IMR-90 (cell line): ENCODE measurements around the gene CUL7. TPM values are rescaled to one million over a fixed set of nuclear protein-coding genes. Genes with fewer than 3 reads are reported as not detected.

Experiments
- ATAC-seq: fragments of 200-7000 bp; cut with Tn5 transposase; 2 replicates; pipeline ENCODE4 v1.9.1; 2020; ENCODE audit warnings: low read depth, mild to moderate bottlenecking, moderate library complexity
- BruUV-seq: library from RNA; stranded (reverse); fragments of 400-500 nt; replicated peaks from 2 replicates; lab custom pipeline; 2021; lab: Mats Ljungman, UMichigan
- CTCF ChIA-PET: fragments of 300-600 bp; formaldehyde crosslinking; extraction: SDS; loops from one replicate; lab custom pipeline; 2021; ENCODE audit warnings: antibody characterized with exemption; lab: Yijun Ruan, JAX
- POLR2A ChIA-PET: fragments of 300-600 bp; sonication (Branson Sonifier 250); formaldehyde crosslinking; loops from one replicate; lab custom pipeline; 2022; ENCODE audit warnings: antibody characterized with exemption; ENCODE audit not compliant: unreplicated experiment; lab: Charles Lee
- DNase-seq: peaks from one replicate; pipeline ENCODE4 v3.0.0; 2013
- H2AFZ ChIP-seq: replicated peaks from 2 replicates; pipeline ENCODE3; 2013; ENCODE audit warnings: low read length, mild to moderate bottlenecking; ENCODE audit not compliant: poor library complexity
- H2AK5ac ChIP-seq: 2 replicates; pipeline ENCODE4 v1.6.1; 2013; ENCODE audit warnings: low read depth, low read length, inconsistent platforms
- H2AK9ac ChIP-seq: replicated peaks from 2 replicates; pipeline ENCODE3; 2013; ENCODE audit warnings: mild to moderate bottlenecking, low read depth, low read length, moderate library complexity; ENCODE audit not compliant: poor library complexity
- H2BK120ac ChIP-seq: 2 replicates; pipeline ENCODE4 v1.6.1; 2013; ENCODE audit warnings: low read depth, low read length, inconsistent platforms
- H2BK15ac ChIP-seq: 3 replicates; pipeline ENCODE4 v1.6.1; 2013; ENCODE audit warnings: low read depth, low read length, inconsistent platforms
- H2BK20ac ChIP-seq: 2 replicates; pipeline ENCODE4 v1.6.1; 2013; ENCODE audit warnings: low read depth, mild to moderate bottlenecking, inconsistent platforms, low read length, moderate library complexity
- H2BK5ac ChIP-seq: 2 replicates; pipeline ENCODE4 v1.6.1; 2013; ENCODE audit warnings: mild to moderate bottlenecking, low read depth, low read length, inconsistent platforms; ENCODE audit not compliant: poor library complexity, severe bottlenecking
- H3K14ac ChIP-seq: replicated peaks from 2 replicates; pipeline ENCODE4 v1.6.1; 2013; ENCODE audit warnings: low read depth, low read length, inconsistent platforms
- H3K18ac ChIP-seq: 2 replicates; pipeline ENCODE4 v1.6.1; 2013; ENCODE audit warnings: low read depth, low read length, control low read depth
- H3K23ac ChIP-seq: 2 replicates; pipeline ENCODE4 v1.6.1; 2013; ENCODE audit warnings: low read depth, low read length, inconsistent platforms
- H3K27ac ChIP-seq: 2 replicates; pipeline ENCODE4 v1.5.1; 2013; ENCODE audit warnings: mild to moderate bottlenecking, control low read depth, low read length; ENCODE audit not compliant: insufficient read depth
- H3K27me3 ChIP-seq: 2 replicates; pipeline ENCODE4 v1.6.1; 2013; ENCODE audit warnings: low read length; ENCODE audit not compliant: control insufficient read depth, insufficient read depth
- H3K36me3 ChIP-seq: 2 replicates; pipeline ENCODE4 v1.6.1; 2013; ENCODE audit warnings: low read length, mixed read lengths; ENCODE audit not compliant: control insufficient read depth, insufficient read depth
- H3K4ac ChIP-seq: 2 replicates; pipeline ENCODE4 v1.6.1; 2013; ENCODE audit warnings: low read depth, low read length, inconsistent platforms
- H3K4me1 ChIP-seq: 2 replicates; pipeline ENCODE4 v1.6.1; 2013; ENCODE audit warnings: low read length, mixed read lengths; ENCODE audit not compliant: control insufficient read depth, insufficient read depth
- H3K4me2 ChIP-seq: 2 replicates; pipeline ENCODE4 v1.6.1; 2013; ENCODE audit warnings: low read depth, mild to moderate bottlenecking, control low read depth, low read length, moderate library complexity
- H3K4me3 ChIP-seq: 2 replicates; pipeline ENCODE4 v1.5.1; 2013; ENCODE audit warnings: low read depth, mild to moderate bottlenecking, control low read depth, low read length, moderate library complexity; ENCODE audit not compliant: insufficient read depth
- H3K56ac ChIP-seq: 2 replicates; pipeline ENCODE4 v1.6.1; 2013; ENCODE audit warnings: low read length, inconsistent platforms; ENCODE audit not compliant: insufficient read depth; ENCODE audit errors: extremely low read depth
- H3K79me1 ChIP-seq, 2 experiments: 2 replicates each; pipeline ENCODE4 v1.6.1; 2013; ENCODE audit warnings: low read length in 2 of 2, inconsistent platforms in 1 of 2, low read depth in 1 of 2
- H3K9ac ChIP-seq: 2 replicates; pipeline ENCODE4 v1.6.1; 2013; ENCODE audit warnings: low read depth, low read length, control low read depth
- H3K9me1 ChIP-seq: 2 replicates; pipeline ENCODE4 v1.6.1; 2013; ENCODE audit warnings: low read length, inconsistent platforms; ENCODE audit not compliant: insufficient read depth
- H3K9me3 ChIP-seq: 2 replicates; pipeline ENCODE4 v1.6.1; 2013; ENCODE audit warnings: low read length; ENCODE audit not compliant: control insufficient read depth, insufficient read depth
- H4K20me1 ChIP-seq: 2 replicates; pipeline ENCODE4 v1.6.1; 2013; ENCODE audit warnings: low read length, inconsistent platforms; ENCODE audit not compliant: insufficient read depth
- H4K5ac ChIP-seq: 2 replicates; pipeline ENCODE4 v1.6.1; 2013; ENCODE audit warnings: mild to moderate bottlenecking, low read depth, low read length, control low read depth
- H4K8ac ChIP-seq, 2 experiments: 2 replicates each; pipeline ENCODE4 v1.6.1; 2013; ENCODE audit warnings: low read depth in 2 of 2, low read length in 2 of 2, control low read depth in 1 of 2, inconsistent platforms in 1 of 2
- H4K91ac ChIP-seq: 2 replicates; pipeline ENCODE4 v1.6.1; 2013; ENCODE audit warnings: low read depth, low read length, inconsistent platforms; ENCODE audit not compliant: insufficient read depth
- BHLHE40 ChIP-seq: fragments of 150-350 bp; IDR thresholded peaks from 2 replicates; pipeline ENCODE4 v1.6.1; 2016; ENCODE audit warnings: mild to moderate bottlenecking, low read depth, low read length
- CEBPB ChIP-seq: IDR thresholded peaks from 2 replicates; pipeline ENCODE4 v1.6.1; 2012; ENCODE audit warnings: low read depth, low read length, improper control_type of control experiment
- CHD1 ChIP-seq: IDR thresholded peaks from 2 replicates; pipeline ENCODE4 v1.6.1; 2012; ENCODE audit warnings: low read depth, low read length, improper control_type of control experiment
- FOS ChIP-seq: fragments of 150-350 bp; IDR thresholded peaks from 2 replicates; pipeline ENCODE4 v1.6.1; 2016; ENCODE audit warnings: low read depth, low read length
- MAFK ChIP-seq: IDR thresholded peaks from 2 replicates; pipeline ENCODE4 v1.6.1; 2012; ENCODE audit warnings: low read depth, low read length, improper control_type of control experiment
- MAZ ChIP-seq: IDR thresholded peaks from 2 replicates; pipeline ENCODE4 v1.6.1; 2012; ENCODE audit warnings: low read depth, mild to moderate bottlenecking, low read length, improper control_type of control experiment, moderate library complexity, borderline replicate concordance
- MXI1 ChIP-seq: IDR thresholded peaks from 2 replicates; pipeline ENCODE4 v1.6.1; 2012; ENCODE audit warnings: low read depth, mild to moderate bottlenecking, low read length, moderate library complexity, borderline replicate concordance
- NFE2L2 ChIP-seq: fragments of 150-350 bp; IDR thresholded peaks from 2 replicates; pipeline ENCODE4 v1.6.1; 2016; ENCODE audit warnings: low read depth, mild to moderate bottlenecking, low read length
- POLR2A ChIP-seq: IDR thresholded peaks from 2 replicates; pipeline ENCODE4 v1.6.1; 2012; ENCODE audit warnings: mild to moderate bottlenecking, low read depth, low read length
- RAD21 ChIP-seq: IDR thresholded peaks from 2 replicates; pipeline ENCODE4 v1.6.1; 2012; ENCODE audit warnings: low read length, improper control_type of control experiment
- RCOR1 ChIP-seq: IDR thresholded peaks from 2 replicates; pipeline ENCODE4 v1.6.1; 2012; ENCODE audit warnings: mild to moderate bottlenecking, low read length, improper control_type of control experiment; ENCODE audit not compliant: insufficient replicate concordance
- RFX5 ChIP-seq: IDR thresholded peaks from 2 replicates; pipeline ENCODE4 v1.8.0; 2012; ENCODE audit warnings: low read depth, mild to moderate bottlenecking, low read length, moderate library complexity
- SMC3 ChIP-seq: fragments of 150-350 bp; IDR thresholded peaks from 2 replicates; pipeline ENCODE4 v1.6.1; 2016; ENCODE audit warnings: low read depth, mild to moderate bottlenecking, antibody characterized with exemption, low read length, moderate library complexity
- USF2 ChIP-seq: fragments of 150-350 bp; IDR thresholded peaks from 2 replicates; pipeline ENCODE4 v1.6.1; 2017; ENCODE audit warnings: mild to moderate bottlenecking, antibody characterized with exemption, low read length, low read depth
- WGBS, 2 experiments: methylation state at CpG; one replicate each; pipeline versions ENCODE4 v1.1.5 to v1.1.7; 2013; ENCODE audit warnings: missing lambda C conversion rate in 2 of 2; ENCODE audit not compliant: insufficient read length in 1 of 2; ENCODE audit errors: extremely low coverage in 2 of 2; 5-methylcytosine and 5-hydroxymethylcytosine counted together
- dilution Hi-C: fragments of 300-500 bp; cut with HindIII; formaldehyde crosslinking; loops from one replicate; pipeline ENCODE4 v1.14.3; 2018; ENCODE audit warnings: low sequenced_read_pairs; ENCODE audit not compliant: unreplicated experiment
- in situ Hi-C: fragments of 300-500 bp; cut with MboI; formaldehyde crosslinking; loops from 3 replicates; pipeline ENCODE4 v1.14.3; 2019; ENCODE audit warnings: low sequenced_read_pairs, inconsistent platforms, mixed read lengths
- intact Hi-C: fragments of 100-400 bp; cut with micrococcal nuclease; formaldehyde crosslinking; loops from 2 replicates; pipeline ENCODE4 v1.10.0; 2022
- polyA plus RNA-seq, 3 experiments: library from polyadenylated mRNA; depleted of rRNA; stranded (reverse); fragments of >200 nt; gene quantifications; 2 replicates each; pipeline ENCODE4 v1.2.3, GENCODE V29; 2012; ENCODE audit warnings: low replicate concordance in 1 of 3
- total RNA-seq: library from RNA; depleted of rRNA; stranded (reverse); fragments of >200 nt; gene quantifications from 2 replicates; pipeline ENCODE4 v1.2.3, GENCODE V29; 2012
- TF ChIP-seq, protein P1 (sequence below): conservative IDR thresholded peaks from 2 replicates; pipeline ENCODE4 v1.5.1; 2012; ENCODE audit warnings: mild to moderate bottlenecking, low read depth, low read length, improper control_type of control experiment
- TF ChIP-seq, protein P2 (sequence below): fragments of 150-350 bp; IDR thresholded peaks from 2 replicates; pipeline ENCODE4 v1.6.1; 2016; ENCODE audit warnings: low read depth, mild to moderate bottlenecking, low read length, moderate library complexity, borderline replicate concordance

CUL7 gene
- total and polyA plus RNA-seq, 2 of the 4 experiments (the other 2 are of a cell fraction), result 38.0 to 39.3 TPM

- H3K18ac ChIP-seq, result no peak overlapping the region
- WGBS, 2 experiments, result 100% methylated on average over 2 of the region's 6 CpGs; no CpG with 5 or more reads in 1 of the 2 experiments
- TF ChIP-seq NFE2L2 (no peak), MXI1 (no peak), MAZ (no peak), RFX5 (no peak), USF2 (no peak), FOS (no peak), CHD1 (no peak), BHLHE40 (no peak), POLR2A (no peak), RCOR1 (no peak), RAD21 (no peak), SMC3 (no peak), MAFK (no peak), CEBPB (no peak)
- TF ChIP-seq, protein P1, sequence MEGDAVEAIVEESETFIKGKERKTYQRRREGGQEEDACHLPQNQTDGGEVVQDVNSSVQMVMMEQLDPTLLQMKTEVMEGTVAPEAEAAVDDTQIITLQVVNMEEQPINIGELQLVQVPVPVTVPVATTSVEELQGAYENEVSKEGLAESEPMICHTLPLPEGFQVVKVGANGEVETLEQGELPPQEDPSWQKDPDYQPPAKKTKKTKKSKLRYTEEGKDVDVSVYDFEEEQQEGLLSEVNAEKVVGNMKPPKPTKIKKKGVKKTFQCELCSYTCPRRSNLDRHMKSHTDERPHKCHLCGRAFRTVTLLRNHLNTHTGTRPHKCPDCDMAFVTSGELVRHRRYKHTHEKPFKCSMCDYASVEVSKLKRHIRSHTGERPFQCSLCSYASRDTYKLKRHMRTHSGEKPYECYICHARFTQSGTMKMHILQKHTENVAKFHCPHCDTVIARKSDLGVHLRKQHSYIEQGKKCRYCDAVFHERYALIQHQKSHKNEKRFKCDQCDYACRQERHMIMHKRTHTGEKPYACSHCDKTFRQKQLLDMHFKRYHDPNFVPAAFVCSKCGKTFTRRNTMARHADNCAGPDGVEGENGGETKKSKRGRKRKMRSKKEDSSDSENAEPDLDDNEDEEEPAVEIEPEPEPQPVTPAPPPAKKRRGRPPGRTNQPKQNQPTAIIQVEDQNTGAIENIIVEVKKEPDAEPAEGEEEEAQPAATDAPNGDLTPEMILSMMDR, result no peak
- TF ChIP-seq, protein P2, sequence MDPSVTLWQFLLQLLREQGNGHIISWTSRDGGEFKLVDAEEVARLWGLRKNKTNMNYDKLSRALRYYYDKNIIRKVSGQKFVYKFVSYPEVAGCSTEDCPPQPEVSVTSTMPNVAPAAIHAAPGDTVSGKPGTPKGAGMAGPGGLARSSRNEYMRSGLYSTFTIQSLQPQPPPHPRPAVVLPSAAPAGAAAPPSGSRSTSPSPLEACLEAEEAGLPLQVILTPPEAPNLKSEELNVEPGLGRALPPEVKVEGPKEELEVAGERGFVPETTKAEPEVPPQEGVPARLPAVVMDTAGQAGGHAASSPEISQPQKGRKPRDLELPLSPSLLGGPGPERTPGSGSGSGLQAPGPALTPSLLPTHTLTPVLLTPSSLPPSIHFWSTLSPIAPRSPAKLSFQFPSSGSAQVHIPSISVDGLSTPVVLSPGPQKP, result no peak
- no peak overlapping the region for H2AFZ ChIP-seq
- no peak overlapping the region for H3K56ac ChIP-seq
- H2AK9ac ChIP-seq, result peak overlapping the region; percentile 37
- intact Hi-C loops, result no loop called here
- H3K14ac ChIP-seq, result no peak overlapping the region
- no peaks in the 10 kb centered on the region; the same call in 1 of the 2 replicates for H4K20me1 ChIP-seq
- H4K8ac ChIP-seq, result no peak overlapping the region
- DNase-seq (no peak), ATAC-seq (no peak)
- H3K36me3 ChIP-seq, result peaks cover 48% of the 10 kb centered on the region
- no peak overlapping the region for H3K23ac ChIP-seq
- no peak overlapping the region for H4K5ac ChIP-seq
- no peaks in the 10 kb centered on the region for H3K9me3 ChIP-seq
- no peak overlapping the region for H4K91ac ChIP-seq
- H2BK120ac ChIP-seq, result no peak overlapping the region
- ChIA-PET CTCF (no interaction called here), POLR2A (interaction anchor here (0.5 kb wide), 1 partner anchor 15 kb away, joined by 3 read pairs; no protein-coding TSS in a partner anchor)
- no peak overlapping the region for H2BK15ac ChIP-seq
- H3K9ac ChIP-seq, result no peak overlapping the region
- no peak overlapping the region for H2AK5ac ChIP-seq
- no peak overlapping the region for H3K4me3 ChIP-seq
- no peak overlapping the region for H2BK20ac ChIP-seq
- dilution Hi-C loops, result no loop called here
- H3K27me3 ChIP-seq, result no peaks in the 10 kb centered on the region
- no peak overlapping the region for H3K4me2 ChIP-seq
- H3K4ac ChIP-seq, result no peak overlapping the region
- BruUV-seq, result no TSS peak
- no peak overlapping the region for H3K27ac ChIP-seq
- H2BK5ac ChIP-seq, result no peak overlapping the region
- peaks cover 5 to 48% of the 10 kb centered on the region in 2 experiments; a peak in 2 of 4 replicates for H3K79me1 ChIP-seq
- H3K4me1 ChIP-seq, result peaks cover 5% of the 10 kb centered on the region
- in situ Hi-C loops, result no loop called here
- H3K9me1 ChIP-seq, result peaks cover 3% of the 10 kb centered on the region
These were observed 42.4 kb downstream of the CUL7 start for GRCh38 chr6:43011207-43011606.
